ENCODE measurements around the gene FAM200A. TPM values are rescaled to one million over a fixed set of nuclear protein-coding genes. Genes with fewer than 3 reads are reported as not detected.

Gene FAM200A
- total and polyA plus RNA-seq, 2 of the 13 experiments (the other 11 are each of a cell fraction or from before 2014, with no cell fraction given): 4.7 to 6.3 TPM

- TF ChIP-seq ZNF557 (CRISPR knock-in tag; IDR thresholded peaks at IDR 0.05) (0 out of 2 replicates have a peak, but pooled peaks have one; percentile 22), ZNF3 (CRISPR knock-in tag; IDR thresholded peaks at IDR 0.05) (no peak), EEA1 (CRISPR knock-in tag; IDR thresholded peaks at IDR 0.05; ENCODE audit: borderline replicate concordance) (no peak), NR2F1 (CRISPR knock-in tag; IDR thresholded peaks at IDR 0.05) (no peak), ZNF792 (CRISPR knock-in tag; IDR thresholded peaks at IDR 0.05) (0 out of 2 replicates have a peak, but pooled peaks have one; percentile 41), ZNF891 (CRISPR knock-in tag; IDR thresholded peaks at IDR 0.05) (peak; percentile 76; the same call in 1 of the 2 replicates), GABPB1 (CRISPR knock-in tag; IDR thresholded peaks at IDR 0.05) (peak; percentile 98), ZBTB4 (CRISPR knock-in tag; IDR thresholded peaks at IDR 0.05; ENCODE audit: borderline replicate concordance) (no peak; the same call in 1 of the 2 replicates), MYNN (CRISPR knock-in tag; IDR thresholded peaks at IDR 0.05; ENCODE audit: low read depth) (peak; percentile 65; the same call in 1 of the 2 replicates), ZNF253 (CRISPR knock-in tag; IDR thresholded peaks at IDR 0.05; ENCODE audit: borderline replicate concordance) (no peak; the same call in 1 of the 2 replicates), MXD4 (CRISPR knock-in tag; IDR thresholded peaks at IDR 0.05) (peak; percentile 80; the same call in 1 of the 2 replicates), ZNF335 (CRISPR knock-in tag; IDR thresholded peaks at IDR 0.05) (peak; percentile 88), SMAD9 (CRISPR knock-in tag; IDR thresholded peaks at IDR 0.05) (no peak), TBX2 (CRISPR knock-in tag; IDR thresholded peaks at IDR 0.05; ENCODE audit: borderline replicate concordance) (peak; percentile 86), NFATC3 (CRISPR knock-in tag; IDR thresholded peaks at IDR 0.05) (no peak), ELF1 (CRISPR knock-in tag; IDR thresholded peaks at IDR 0.05) (peak; percentile 90), DNMT3B (CRISPR knock-in tag; conservative IDR thresholded peaks at IDR 0.05) (no peak), ZNF614 (CRISPR knock-in tag; IDR thresholded peaks at IDR 0.05; ENCODE audit: borderline replicate concordance) (no peak; the same call in 1 of the 2 replicates), ATM (IDR thresholded peaks at IDR 0.05; ENCODE audit: borderline replicate concordance) (no peak), LRRFIP1 (CRISPR knock-in tag; conservative IDR thresholded peaks at IDR 0.05) (no peak), ZSCAN12 (CRISPR knock-in tag; IDR thresholded peaks at IDR 0.05) (0 out of 2 replicates have a peak, but pooled peaks have one; percentile 43), RELA (CRISPR knock-in tag; IDR thresholded peaks at IDR 0.05) (no peak), ADNP (CRISPR knock-in tag; IDR thresholded peaks at IDR 0.05) (no peak), TRIM24 (CRISPR knock-in tag; IDR thresholded peaks at IDR 0.05) (no peak)
Measured at GRCh38 chr7:99499721-99500636, 51.9 kb downstream of the FAM200A start, which contains the start of gene ZNF394 (continued).

Data from HepG2 (cell line).